GM10266 (cell line): ENCODE measurements around the gene SOX11.

Experiments used
- DNase-seq: peaks from one replicate; pipeline ENCODE4 v3.0.0; 2012; ENCODE audit errors: extremely low spot score
- TF ChIP-seq, protein P1 (sequence below): IDR thresholded peaks from 2 replicates; pipeline ENCODE4 v1.5.1; 2012; ENCODE audit warnings: mild to moderate bottlenecking, low read depth; ENCODE audit not compliant: control insufficient read depth, insufficient read depth; ENCODE audit errors: missing control alignments

The SOX11 gene

DNA sequence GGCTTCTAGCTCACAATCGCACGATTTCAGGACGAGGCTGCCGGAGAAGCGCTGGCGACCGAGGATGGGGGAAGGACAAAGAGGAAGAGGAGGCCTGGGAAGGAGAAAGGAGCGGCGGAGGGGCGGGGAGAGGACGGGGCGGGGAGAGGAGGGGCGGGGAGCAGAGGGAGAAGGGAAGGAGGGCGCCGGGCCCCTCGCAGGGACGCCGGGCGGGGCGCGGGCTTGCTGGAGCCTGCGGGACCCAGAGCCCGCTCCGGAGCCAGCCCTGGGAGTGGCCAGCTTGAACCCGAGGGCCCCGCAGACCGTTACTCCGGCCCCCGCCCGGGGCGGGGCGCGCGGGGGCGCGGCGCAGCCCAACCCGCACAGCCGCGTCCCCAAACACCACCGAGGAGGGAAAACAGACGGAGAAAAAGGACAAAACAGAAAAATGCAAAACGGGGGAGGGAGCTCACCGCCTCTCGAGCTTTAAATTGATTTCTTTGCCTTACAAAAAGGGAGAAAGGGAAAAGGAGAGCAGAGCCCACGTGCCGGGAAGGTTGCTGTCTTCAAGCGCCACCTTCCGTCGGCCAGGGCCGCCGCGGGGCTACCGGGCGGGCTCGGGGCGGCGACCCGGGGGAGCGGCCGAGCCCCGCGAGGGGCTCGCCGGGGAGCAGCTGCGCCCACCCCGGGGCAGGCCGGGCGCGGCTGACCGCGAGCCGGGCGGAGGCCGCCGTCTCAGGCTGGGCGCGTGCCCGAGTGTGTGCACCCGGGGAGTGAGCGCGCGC is 781 bp upstream of the SOX11 start:
- TF ChIP-seq, protein P1, sequence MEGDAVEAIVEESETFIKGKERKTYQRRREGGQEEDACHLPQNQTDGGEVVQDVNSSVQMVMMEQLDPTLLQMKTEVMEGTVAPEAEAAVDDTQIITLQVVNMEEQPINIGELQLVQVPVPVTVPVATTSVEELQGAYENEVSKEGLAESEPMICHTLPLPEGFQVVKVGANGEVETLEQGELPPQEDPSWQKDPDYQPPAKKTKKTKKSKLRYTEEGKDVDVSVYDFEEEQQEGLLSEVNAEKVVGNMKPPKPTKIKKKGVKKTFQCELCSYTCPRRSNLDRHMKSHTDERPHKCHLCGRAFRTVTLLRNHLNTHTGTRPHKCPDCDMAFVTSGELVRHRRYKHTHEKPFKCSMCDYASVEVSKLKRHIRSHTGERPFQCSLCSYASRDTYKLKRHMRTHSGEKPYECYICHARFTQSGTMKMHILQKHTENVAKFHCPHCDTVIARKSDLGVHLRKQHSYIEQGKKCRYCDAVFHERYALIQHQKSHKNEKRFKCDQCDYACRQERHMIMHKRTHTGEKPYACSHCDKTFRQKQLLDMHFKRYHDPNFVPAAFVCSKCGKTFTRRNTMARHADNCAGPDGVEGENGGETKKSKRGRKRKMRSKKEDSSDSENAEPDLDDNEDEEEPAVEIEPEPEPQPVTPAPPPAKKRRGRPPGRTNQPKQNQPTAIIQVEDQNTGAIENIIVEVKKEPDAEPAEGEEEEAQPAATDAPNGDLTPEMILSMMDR, result no peak
- no peak for DNase-seq

DNA sequence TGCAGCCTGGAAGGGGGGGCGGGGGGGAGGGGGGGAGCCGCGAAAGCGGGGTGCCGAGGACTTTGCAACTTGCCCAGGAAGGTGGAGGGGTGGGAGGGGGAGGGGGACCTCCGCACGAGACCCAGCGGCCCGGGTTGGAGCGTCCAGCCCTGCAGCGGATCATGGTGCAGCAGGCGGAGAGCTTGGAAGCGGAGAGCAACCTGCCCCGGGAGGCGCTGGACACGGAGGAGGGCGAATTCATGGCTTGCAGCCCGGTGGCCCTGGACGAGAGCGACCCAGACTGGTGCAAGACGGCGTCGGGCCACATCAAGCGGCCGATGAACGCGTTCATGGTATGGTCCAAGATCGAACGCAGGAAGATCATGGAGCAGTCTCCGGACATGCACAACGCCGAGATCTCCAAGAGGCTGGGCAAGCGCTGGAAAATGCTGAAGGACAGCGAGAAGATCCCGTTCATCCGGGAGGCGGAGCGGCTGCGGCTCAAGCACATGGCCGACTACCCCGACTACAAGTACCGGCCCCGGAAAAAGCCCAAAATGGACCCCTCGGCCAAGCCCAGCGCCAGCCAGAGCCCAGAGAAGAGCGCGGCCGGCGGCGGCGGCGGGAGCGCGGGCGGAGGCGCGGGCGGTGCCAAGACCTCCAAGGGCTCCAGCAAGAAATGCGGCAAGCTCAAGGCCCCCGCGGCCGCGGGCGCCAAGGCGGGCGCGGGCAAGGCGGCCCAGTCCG is 540 bp downstream of the SOX11 start:
- DNase-seq, result no peak

DNA sequence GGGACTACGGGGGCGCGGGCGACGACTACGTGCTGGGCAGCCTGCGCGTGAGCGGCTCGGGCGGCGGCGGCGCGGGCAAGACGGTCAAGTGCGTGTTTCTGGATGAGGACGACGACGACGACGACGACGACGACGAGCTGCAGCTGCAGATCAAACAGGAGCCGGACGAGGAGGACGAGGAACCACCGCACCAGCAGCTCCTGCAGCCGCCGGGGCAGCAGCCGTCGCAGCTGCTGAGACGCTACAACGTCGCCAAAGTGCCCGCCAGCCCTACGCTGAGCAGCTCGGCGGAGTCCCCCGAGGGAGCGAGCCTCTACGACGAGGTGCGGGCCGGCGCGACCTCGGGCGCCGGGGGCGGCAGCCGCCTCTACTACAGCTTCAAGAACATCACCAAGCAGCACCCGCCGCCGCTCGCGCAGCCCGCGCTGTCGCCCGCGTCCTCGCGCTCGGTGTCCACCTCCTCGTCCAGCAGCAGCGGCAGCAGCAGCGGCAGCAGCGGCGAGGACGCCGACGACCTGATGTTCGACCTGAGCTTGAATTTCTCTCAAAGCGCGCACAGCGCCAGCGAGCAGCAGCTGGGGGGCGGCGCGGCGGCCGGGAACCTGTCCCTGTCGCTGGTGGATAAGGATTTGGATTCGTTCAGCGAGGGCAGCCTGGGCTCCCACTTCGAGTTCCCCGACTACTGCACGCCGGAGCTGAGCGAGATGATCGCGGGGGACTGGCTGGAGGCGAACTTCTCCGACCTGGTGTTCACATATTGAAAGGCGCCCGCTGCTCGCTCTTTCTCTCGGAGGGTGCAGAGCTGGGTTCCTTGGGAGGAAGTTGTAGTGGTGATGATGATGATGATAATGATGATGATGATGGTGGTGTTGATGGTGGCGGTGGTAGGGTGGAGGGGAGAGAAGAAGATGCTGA is 1.4 kb downstream of the SOX11 start:
- DNase-seq, result no peak
- TF ChIP-seq, protein P1, result no peak

More for the DNA sequence above, 540 bp downstream of the SOX11 start:
- TF ChIP-seq, protein P1, result no peak

DNA sequence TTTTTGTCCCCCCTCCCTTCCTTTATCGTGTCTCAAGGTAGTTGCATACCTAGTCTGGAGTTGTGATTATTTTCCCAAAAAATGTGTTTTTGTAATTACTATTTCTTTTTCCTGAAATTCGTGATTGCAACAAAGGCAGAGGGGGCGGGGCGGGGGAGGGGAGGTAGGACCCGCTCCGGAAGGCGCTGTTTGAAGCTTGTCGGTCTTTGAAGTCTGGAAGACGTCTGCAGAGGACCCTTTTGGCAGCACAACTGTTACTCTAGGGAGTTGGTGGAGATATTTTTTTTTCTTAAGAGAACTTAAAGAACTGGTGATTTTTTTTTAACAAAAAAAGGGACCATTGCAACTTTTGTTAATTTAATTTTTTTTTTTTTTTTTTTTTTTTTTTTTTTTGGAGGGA is 2.1 kb downstream of the SOX11 start:
- DNase-seq, result no peak
- TF ChIP-seq, protein P1, result no peak

DNA sequence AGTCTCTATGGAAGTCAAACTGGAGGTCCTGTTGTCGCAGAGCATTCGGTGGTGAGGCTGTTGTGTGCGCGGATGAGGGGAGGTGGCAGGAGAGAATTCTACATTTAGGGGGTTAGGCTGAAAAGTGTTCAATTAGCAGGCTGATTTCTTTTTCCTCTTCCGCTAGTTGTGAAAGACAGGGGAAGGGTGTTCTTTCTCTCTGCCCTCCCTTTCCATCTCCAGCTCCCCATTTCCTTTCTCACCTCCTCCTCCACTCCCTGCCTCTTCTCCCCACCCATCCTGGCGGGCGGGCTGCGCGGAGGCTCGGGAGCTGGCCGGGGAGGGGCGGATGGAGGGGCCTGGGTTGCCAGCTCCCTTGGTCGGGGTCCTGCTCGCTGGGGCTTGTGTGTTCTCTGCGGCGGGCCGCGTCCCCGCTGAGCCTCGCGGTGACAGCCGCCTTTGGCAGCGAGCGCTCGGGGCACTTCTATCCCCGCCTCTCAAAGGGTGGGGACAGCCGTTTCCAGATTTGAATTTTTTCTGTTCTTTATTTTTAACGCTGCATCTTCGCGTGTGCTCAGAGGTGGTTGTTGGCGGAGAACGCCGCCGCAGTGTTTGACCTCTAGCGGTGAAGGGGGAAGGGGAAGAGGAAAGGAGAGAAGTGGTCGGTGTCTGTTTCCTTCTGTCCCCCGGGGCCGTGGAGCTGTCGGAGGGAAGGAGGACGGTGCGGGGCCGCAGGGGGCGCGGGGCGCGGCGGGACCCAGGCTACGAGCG is 3.6 kb downstream of the SOX11 start:
- TF ChIP-seq, protein P1, result no peak
- no peak for DNase-seq

DNA sequence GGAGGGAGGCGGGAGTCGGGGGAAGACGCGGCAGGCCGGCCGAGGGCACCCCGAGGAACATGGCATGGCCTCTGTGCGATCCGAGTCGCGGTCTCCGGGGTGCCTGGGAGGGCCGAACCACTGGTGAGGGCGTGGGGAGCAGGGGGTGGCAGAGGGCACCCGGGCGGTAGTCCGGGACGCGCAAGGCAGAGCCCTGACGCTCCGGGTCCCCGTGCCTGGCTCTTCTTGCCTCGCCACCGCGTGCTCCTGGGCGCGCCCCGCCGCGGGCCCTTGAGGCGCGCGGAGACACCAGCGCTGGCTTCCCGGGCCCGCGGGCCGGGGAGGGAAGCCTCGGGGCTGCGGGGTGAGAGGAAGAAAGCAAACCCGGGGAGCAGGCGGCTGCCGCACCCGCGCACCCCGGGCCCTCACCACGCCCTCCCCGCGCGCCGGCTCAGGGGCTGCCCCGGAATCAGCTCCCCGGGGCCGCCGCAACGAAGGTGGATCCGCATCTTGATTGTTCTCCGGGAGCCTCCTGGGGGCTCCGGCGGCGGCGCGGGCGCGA is 4.3 kb downstream of the SOX11 start:
- DNase-seq, result no peak
- TF ChIP-seq, protein P1, result no peak
